ENCODE data around the gene FGF19. TPM values are rescaled to one million over a fixed set of nuclear protein-coding genes. Genes with fewer than 3 reads are reported as not detected.

FGF19 gene
- total RNA-seq, 1 donor from 2014 or later, result not detected

DNA sequence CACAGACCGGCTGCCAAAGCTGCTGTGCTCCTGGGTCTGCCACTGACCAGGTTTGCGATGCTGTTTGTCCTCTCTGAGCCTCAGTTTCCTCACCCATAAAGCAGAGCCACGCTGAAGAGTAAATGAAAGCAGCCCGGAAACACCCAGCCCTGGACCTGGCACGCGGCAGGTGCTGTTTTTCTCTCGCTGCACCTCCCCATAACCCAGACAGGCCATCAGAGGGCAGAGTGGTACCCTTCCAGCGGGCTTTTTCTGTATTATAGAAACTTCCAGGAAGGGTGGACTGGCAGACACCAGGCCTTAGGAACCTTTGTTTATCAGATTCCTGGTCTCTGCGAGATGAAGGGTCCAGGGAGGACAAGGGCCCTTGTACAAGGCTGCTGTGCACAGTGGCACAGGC lies 17.9 kb upstream of the FGF19 start:
- DNase-seq (ENCODE audit: missing footprints) (no peak), ATAC-seq (no peak)
- intact Hi-C loops (cut with DNase I), result no loop called here

DNA sequence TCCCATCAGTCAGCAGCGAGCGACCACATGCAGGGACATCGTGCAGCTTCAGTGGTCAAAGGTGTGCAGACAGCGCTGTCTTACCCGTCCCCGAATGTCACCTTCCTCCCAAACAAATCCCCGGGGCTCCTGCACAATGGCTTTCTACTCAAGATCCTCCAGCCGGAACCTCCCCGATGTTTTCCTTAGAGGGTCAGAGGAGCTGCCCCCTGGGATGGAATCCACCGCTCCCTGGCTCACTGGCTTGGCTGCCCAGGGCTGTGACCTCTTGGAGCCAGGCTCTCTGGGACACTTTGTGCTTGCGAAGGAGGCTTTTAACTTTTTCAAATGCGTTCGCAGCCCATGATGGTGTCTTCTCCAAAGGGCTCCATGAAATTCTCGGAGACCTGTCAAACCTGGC lies 17.3 kb upstream of the FGF19 start:
- no peak for ATAC-seq
- intact Hi-C loops (cut with DNase I), result no loop called here
- DNase-seq (ENCODE audit: missing footprints), result no peak

DNA sequence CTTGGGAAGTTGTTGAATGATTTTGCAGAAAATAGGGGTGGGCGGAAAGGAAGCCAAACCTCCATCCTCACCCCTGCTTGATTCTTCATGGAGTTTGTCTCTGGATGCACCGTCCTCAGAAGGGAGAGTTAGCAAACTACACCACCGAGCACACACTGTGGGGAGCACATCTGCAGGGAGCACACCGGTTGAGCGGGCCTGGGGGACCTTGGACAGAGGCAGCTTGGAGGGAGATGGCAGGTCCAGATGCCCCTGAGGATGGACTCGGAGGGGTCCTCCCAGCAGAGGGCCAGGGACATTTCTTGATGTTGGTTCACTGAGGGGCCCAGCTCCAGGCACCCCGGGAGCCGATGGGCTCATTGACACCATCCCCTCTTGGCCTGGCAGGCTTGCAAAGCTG lies 15.1 kb upstream of the FGF19 start:
- no peak for ATAC-seq
- intact Hi-C loops (cut with DNase I), result no loop called here

DNA sequence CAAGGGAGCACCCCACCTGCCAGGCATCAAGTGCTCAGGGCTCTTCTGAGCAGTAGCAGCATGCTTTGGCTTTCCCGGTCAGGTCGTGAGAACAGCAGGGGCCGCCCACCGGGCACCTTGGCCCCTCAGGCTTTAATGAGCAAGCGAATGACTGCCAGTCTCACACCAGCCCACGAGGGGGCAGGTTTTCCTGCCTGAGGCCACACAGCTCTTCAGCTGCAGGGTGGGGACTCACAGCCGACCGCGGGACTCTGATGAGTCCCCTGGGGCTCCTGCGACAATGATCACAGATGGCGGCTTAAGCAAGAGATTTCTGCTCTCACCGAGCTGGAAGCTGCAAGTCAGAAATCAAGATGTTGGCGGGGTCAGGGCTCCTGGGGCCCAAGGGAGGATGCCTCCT lies 14.3 kb upstream of the FGF19 start:
- intact Hi-C loops (cut with DNase I), result no loop called here
- ATAC-seq, result peak; percentile 37

More for the DNA sequence above, 15.1 kb upstream of the FGF19 start:
- no peak for DNase-seq (ENCODE audit: missing footprints)

DNA sequence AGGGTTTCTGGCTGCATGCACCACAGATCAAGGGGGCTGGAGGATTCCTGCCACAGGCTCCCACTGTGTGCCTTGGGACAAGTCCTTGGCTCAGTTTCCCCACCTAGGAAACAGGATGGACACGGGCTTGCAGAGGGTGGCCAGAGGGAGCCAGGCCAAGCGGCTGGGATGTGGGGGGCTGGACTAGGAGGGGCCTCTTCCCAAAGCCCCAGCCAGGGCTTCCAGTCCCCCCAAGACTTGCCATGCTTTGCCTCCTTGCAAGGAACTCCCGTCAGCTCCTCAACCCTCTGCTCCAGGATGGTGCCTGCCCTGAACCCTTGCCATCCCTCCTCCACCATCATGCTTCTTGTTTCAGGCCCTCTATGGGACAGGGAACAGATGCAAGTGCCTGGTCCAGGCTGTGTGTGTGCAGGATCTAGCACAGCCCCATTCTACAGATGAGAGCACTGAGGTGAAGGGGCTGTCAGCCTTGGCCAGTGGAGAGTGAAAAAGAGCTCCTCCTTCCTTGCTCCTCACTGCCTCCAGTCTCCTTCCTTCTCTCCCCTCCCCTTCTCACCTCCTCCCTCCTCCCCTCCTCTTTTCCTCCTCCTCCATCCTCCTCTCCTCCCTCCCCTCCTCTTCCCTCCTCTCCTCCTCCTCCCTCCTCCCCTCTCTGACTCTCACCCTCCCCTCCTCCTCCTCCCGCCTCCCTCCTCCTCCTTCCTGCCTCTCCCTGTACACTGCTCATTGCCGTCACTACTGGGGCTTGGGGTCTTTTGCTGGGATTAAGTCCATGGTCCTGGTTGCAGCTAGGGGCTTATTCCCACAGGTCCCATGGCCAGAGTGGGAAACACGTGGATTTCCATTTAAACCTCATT lies 13.3 kb upstream of the FGF19 start:
- ATAC-seq, result no peak
- intact Hi-C loops (cut with DNase I), result no loop called here
- DNase-seq (ENCODE audit: missing footprints), result no peak

More for the DNA sequence above, 14.3 kb upstream of the FGF19 start:
- DNase-seq (ENCODE audit: missing footprints), result no peak

DNA sequence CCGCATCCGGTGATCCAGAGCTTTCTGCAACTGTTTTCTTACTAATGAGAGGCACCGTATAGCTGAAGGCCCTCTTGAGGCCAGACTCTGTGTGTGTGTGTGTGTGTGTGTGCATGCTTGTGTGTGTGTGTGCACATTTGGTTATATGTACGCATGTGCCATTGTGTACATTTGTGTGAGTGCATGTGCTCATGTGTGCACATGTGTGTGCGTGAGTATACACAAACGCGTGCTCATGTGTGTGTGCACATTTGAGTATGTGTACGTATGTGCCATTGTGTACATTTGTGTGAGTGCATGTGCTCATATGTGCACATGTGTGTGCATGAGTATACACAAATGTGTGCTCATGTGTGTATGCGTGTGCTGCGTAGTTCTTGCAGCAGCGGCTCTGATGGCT lies 12.3 kb upstream of the FGF19 start:
- ATAC-seq, result no peak
- intact Hi-C loops (cut with DNase I), result no loop called here

DNA sequence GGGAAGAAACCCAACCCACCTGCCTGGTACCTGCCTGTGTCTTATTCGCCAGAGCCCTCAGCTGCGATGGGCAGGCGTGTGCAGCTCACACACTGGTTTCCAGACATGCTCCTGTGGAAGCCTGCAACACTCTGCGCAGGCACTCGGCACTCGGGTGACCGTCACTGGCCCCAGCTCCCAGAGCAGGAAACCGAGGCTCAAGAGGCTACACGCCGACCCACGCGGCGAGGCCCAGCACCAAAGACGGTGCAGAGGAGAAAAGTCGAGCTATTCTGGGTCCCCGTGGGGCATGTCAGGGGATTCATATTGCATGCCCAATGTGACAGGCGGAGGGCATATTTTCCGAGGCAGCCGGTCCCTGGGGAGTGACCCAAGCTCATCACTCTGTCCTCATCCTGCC lies 11.6 kb upstream of the FGF19 start:
- intact Hi-C loops (cut with DNase I), result no loop called here
- ATAC-seq (no peak), DNase-seq (ENCODE audit: missing footprints) (no peak)

More for the DNA sequence above, 12.3 kb upstream of the FGF19 start:
- no peak for DNase-seq (ENCODE audit: missing footprints)

DNA sequence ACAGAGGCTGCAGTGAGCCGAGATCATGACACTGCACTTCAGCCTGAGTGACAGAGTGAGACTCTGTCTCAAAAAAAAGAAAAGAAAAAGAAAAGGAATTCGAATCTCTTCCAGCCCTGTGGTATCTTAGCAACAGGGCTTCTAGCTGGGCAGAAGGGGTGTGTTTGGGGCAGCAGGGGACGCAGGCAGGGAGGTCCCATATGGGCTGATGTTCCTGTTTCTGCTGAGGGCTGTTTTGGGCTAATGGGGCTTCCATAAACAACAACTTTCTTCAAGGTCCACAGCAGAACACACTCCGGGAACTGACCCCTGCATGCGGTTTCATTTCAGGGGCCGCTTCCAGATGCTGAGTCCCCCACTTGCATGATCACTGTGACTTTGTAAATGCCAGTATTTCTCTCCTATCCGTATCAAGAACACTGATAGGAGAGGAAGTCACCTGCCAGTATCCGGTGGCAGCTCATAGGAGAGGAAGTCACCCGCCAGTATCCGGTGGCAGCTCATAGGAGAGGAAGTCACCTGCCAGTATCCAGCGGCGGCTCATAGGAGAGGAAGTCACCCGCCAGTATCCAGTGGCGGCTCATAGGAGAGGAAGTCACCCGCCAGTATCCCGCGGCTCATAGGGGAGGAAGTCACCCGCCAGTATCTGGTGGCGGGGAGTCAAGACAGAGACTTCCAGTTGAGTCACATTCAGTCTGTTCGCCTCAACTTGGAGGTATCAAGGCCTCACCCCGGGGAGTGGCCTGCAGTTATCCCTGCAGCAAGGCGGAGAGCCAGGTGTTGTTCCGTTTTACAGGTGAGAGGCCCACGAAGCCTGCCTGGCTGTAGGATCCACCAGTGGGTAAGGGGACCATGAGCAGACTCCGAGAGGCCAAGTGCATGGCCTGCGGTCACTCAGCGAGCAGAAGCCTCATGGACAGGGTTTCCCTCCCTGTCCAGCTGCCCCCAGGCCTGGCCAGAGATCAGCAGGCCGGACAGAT lies 8.3 kb upstream of the FGF19 start:
- ATAC-seq (no peak), DNase-seq (ENCODE audit: missing footprints) (no peak)
- intact Hi-C loops (cut with DNase I), result no loop called here

DNA sequence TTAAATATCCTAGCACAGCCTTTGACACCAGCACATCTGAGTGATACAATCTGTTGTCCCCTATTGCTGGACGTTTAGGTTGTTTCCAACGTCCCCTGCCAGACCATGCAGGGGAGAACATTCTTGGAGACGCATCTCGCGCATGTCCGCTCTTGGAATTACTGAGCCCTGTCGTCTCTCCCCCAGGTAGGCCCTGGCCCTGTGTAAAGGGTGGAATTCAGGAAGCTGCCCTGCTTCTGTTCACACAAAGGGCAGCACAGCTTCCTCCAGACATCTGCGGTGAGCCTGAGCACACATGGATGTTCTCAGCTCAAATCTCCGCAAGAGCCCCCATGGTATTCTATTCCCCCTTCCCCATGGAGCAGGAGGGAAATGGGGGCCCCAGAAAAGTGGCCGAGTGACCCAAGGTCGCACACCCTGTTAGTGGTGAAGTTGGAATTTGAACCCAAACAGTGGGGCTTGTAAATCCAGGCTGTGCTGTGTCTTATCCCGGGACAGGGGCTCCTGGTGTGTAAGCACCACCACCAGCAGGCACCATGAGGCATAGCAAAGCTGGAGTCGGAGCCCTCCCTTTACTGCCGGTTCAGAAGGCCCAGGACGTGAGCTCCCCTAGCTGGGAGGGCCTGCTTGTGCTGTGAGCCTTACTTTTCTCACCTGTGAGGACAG lies 5.0 kb upstream of the FGF19 start:
- ATAC-seq (no peak), DNase-seq (ENCODE audit: missing footprints) (no peak)
- intact Hi-C loops (cut with DNase I), result no loop called here

DNA sequence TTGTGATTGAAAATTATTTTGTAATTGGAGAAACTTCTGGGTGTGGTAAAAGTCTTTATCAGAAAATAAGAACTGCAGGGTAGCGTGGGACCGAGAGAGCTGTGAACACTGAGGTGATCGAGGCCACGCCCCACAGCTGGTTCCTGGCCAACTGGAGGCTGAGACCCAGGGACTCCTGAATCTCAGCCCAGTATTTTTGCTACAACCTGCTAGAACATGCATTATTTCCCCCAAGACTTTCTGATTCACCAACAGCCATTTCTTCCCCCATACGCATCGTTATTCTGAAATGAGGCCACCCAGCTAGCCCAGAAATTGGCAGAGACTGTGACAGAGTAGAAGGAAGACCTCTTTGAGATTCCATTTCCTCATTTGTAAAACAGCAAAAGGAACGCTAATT lies 3.4 kb upstream of the FGF19 start:
- DNase-seq (ENCODE audit: missing footprints) (no peak), ATAC-seq (no peak)
- intact Hi-C loops (cut with DNase I), result no loop called here

DNA sequence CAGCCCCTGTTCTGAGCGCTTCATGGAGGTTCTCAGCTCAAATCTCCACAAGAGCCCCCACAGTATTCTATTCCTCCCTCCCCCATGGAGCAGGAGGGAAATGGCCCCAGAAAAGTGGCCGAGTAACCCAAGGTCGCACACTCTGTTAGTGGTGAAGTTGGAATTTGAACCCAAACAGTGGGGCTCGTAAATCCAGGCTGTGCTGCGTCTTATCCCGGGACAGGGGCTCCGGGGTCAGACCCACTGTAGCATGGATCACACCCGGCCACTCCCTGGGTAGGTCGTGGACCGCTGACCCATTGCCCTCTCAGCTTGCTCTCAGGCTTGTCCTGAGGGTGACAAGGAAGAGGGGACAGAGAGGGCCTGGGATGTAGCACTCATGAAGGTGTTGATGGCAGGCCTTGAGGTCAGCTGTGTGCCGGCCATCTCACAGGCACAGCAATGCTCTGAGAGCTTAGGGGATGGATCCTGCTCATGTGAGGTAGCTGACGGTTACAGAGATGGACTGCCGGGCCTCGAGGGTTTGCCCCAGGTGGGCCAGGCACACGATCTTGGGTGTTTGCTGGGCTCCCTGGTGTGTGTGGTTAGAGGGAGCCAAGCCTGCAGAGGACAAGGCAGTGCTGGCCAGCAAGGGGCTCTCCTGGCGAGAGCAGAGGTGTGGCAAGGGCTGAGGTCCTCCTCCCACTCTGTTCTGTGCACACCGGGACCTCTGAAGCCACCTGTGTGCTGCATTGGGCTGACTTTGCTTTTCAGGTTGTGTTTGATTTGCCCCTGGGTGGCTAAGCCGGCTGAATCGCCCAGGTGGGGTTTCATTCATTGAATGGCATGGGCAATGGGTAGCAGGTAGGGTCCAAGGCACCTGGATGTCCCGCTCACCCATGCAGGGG lies 2.3 kb upstream of the FGF19 start:
- DNase-seq (ENCODE audit: missing footprints), result no peak
- intact Hi-C loops (cut with DNase I), result no loop called here
- no peak for ATAC-seq

DNA sequence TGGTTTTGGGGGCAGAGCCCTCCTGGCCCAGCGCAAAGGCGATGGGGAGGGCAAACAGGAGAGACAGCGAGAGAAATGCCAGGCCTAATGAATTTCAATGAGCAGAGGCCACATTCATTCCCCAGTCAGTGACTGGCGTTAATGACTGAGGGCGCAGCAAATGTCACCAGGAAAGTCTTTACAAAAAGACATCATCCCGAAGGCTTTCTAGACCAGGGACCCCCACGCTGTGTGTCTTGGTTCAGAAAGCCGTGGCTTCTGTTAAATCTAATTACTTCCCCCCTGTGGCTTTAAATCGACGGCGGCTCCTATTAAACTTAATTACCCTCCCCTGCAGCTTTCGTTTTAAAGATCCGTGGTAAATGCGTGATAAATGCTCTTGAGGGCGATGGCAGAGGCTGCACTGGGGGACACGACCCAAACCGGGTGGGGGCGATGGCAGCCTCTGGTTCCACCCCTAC lies 1.6 kb upstream of the FGF19 start:
- DNase-seq (ENCODE audit: missing footprints), result no peak
- intact Hi-C loops (cut with DNase I), result no loop called here
- ATAC-seq, result no peak

DNA sequence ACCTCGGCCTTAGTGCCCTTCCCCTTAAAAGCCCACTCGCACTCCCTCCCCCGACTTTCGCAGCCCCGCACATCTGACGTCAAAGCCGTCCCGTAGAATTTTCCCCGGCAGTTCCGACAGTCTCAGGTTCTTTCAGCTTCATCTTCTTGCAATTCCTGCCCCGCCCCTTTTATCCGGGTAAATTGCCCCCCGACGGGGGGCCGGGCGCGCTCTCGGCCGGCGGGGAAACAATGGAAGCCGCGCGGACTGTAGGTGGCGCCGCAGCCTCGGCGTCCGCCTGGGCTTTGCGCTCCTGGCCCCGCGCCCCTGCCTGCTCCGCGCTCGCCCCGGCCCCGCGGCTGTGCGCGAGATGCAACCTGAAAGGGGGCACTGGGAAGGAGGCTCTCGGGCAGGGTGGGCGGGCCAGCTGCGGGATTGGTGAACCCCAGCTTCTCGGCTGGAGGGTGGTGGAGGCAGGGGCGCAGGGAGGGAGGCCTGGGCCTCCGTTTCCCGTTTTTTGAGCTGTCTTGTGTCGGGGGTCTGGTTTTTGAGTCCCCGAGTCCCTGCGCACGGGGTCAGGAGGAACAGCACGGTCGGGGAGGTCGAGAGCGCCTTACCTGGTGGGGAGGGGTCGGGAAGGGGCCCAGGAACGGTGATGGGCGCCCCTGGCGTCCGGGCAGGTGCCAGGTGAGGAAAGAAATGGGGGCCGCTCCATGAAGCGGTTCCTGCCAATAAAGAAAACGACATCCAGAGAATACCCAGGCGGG lies 859 bp upstream of the FGF19 start:
- DNase-seq (ENCODE audit: missing footprints) (no peak), ATAC-seq (no peak)
- intact Hi-C loops (cut with DNase I), result loop anchor here (5.0 kb wide), 1 partner anchor 493 kb away; no protein-coding TSS in a partner anchor

DNA sequence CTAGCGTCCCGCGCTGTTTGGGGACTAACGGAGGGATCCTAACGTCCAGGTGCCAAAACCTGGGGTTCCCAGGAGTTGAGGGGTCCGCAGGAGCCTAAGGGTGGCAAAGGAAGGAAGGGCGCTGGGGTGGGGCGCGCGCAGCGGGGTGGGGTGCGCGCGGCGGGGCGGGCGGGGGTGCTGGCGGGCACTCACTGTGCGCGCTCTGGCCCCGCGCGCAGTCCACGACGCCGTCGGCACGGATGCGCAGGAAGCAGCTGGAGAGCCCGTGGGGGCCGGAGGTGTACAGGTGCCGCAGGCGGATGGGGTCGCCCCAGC lies 412 bp downstream of the FGF19 start:
- ATAC-seq (no peak), DNase-seq (ENCODE audit: missing footprints) (no peak)
- intact Hi-C loops (cut with DNase I), result loop anchor here (5.0 kb wide), 1 partner anchor 494 kb away; no protein-coding TSS in a partner anchor

DNA sequence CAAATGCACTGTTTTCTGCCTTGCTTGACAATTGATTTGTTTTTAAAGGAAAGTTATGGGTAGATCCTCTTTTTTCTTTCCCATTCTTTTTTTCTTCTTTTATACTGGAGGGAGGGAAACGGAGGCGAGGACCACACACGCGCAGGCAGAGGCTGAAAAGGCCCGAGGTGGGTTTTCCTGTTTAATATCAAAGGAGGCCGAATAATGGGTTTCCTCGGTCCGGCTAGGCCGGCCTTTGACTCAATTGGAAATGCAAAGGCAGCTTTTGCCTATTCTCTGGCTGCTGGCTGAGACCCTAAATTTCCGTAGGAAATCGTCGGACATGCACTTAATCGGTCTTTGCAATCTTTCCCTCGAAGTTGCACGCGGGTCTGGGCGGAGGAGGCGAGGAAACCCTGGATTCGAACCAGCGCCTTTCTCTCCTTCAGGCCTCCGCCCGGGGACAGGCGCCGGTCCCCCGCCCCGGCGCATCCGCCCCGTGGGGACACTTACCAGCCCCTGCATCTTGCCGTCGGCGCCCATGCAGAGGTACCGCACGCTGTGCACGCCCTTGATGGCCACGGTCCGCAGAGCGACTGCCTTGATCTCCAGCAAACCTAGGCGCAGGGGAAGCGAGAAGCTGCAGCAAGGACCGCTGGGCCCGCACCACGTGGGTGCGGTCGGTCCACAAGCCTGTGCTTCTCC lies 911 bp downstream of the FGF19 start:
- DNase-seq (ENCODE audit: missing footprints) (no peak), ATAC-seq (no peak)
- intact Hi-C loops (cut with DNase I), result loop anchor here (5.0 kb wide), 1 partner anchor 494 kb away; no protein-coding TSS in a partner anchor

DNA sequence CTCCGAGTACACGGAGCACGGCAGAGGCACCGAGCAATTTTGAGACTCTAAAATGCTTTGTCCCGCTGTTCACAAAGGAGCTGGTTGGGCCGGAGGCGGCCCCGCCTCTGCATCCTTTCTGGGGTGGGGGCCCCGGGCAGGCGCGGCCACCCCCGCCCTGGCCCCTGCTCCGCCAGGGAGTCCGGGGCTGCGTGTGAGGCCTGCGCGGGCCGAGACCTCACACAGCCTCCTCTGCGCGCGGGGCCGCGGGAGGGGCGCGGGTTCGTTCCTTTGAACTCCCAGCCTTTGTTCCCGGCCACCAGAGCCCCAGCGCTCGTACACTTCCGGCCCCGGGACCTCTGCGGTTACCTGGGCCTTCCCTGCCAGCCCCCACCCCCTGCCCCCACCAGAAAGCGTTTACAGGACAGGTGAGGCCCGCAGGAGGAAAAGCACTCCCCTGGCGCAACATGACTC lies 1.6 kb downstream of the FGF19 start:
- intact Hi-C loops (cut with DNase I), result loop anchor here (5.0 kb wide), 1 partner anchor 495 kb away; no protein-coding TSS in a partner anchor
- ATAC-seq, result no peak
- no peak for DNase-seq (ENCODE audit: missing footprints)

All from Right ventricle myocardium inferior (tissue), 1 donor.